ENCODE data around the gene ANK2. TPM values are rescaled to one million over a fixed set of nuclear protein-coding genes. Genes with fewer than 3 reads are reported as not detected.

ANK2 gene
- total and polyA plus RNA-seq, 2 of the 13 experiments (the other 11 are each of a cell fraction or from before 2014, with no cell fraction given): 2.7 to 15.1 TPM

- TF ChIP-seq, protein P1, sequence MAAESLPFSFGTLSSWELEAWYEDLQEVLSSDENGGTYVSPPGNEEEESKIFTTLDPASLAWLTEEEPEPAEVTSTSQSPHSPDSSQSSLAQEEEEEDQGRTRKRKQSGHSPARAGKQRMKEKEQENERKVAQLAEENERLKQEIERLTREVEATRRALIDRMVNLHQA (CRISPR knock-in tag; IDR thresholded peaks at IDR 0.05): no peak
- TF ChIP-seq FOXK2 (IDR thresholded peaks at IDR 0.05) (peak; percentile 50), SALL1 (CRISPR knock-in tag; IDR thresholded peaks at IDR 0.05) (peak; percentile 80; the same call in 1 of the 2 replicates), TEF (CRISPR knock-in tag; IDR thresholded peaks at IDR 0.05) (no peak), ZBTB20 (CRISPR knock-in tag; IDR thresholded peaks at IDR 0.05; ENCODE audit: borderline replicate concordance, low read depth) (peak; percentile 66; the same call in 1 of the 2 replicates), ESRRA (CRISPR knock-in tag; IDR thresholded peaks at IDR 0.05; ENCODE audit: low read depth) (no peak), KLF15 (CRISPR knock-in tag; IDR thresholded peaks at IDR 0.05; ENCODE audit: borderline replicate concordance) (no peak), ZBTB34 (CRISPR knock-in tag; IDR thresholded peaks at IDR 0.05) (peak; percentile 48; the same call in 1 of the 2 replicates), SSRP1 (CRISPR knock-in tag; IDR thresholded peaks at IDR 0.05) (0 out of 2 replicates have a peak, but pooled peaks have one; percentile 33), PAXIP1 (CRISPR knock-in tag; conservative IDR thresholded peaks at IDR 0.05) (peak; percentile 78), ZNF7 (CRISPR knock-in tag; IDR thresholded peaks at IDR 0.05) (no peak), ZNF589 (CRISPR knock-in tag; conservative IDR thresholded peaks at IDR 0.05) (0 out of 2 replicates have a peak, but pooled peaks have one; percentile 39), ZNF281 (CRISPR knock-in tag; IDR thresholded peaks at IDR 0.05; ENCODE audit: borderline replicate concordance) (no peak)
- TF ChIP-seq, protein P2, sequence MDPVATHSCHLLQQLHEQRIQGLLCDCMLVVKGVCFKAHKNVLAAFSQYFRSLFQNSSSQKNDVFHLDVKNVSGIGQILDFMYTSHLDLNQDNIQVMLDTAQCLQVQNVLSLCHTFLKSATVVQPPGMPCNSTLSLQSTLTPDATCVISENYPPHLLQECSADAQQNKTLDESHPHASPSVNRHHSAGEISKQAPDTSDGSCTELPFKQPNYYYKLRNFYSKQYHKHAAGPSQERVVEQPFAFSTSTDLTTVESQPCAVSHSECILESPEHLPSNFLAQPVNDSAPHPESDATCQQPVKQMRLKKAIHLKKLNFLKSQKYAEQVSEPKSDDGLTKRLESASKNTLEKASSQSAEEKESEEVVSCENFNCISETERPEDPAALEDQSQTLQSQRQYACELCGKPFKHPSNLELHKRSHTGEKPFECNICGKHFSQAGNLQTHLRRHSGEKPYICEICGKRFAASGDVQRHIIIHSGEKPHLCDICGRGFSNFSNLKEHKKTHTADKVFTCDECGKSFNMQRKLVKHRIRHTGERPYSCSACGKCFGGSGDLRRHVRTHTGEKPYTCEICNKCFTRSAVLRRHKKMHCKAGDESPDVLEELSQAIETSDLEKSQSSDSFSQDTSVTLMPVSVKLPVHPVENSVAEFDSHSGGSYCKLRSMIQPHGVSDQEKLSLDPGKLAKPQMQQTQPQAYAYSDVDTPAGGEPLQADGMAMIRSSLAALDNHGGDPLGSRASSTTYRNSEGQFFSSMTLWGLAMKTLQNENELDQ (CRISPR knock-in tag; IDR thresholded peaks at IDR 0.05; ENCODE audit: borderline replicate concordance): no peak
- TF ChIP-seq, protein P3, sequence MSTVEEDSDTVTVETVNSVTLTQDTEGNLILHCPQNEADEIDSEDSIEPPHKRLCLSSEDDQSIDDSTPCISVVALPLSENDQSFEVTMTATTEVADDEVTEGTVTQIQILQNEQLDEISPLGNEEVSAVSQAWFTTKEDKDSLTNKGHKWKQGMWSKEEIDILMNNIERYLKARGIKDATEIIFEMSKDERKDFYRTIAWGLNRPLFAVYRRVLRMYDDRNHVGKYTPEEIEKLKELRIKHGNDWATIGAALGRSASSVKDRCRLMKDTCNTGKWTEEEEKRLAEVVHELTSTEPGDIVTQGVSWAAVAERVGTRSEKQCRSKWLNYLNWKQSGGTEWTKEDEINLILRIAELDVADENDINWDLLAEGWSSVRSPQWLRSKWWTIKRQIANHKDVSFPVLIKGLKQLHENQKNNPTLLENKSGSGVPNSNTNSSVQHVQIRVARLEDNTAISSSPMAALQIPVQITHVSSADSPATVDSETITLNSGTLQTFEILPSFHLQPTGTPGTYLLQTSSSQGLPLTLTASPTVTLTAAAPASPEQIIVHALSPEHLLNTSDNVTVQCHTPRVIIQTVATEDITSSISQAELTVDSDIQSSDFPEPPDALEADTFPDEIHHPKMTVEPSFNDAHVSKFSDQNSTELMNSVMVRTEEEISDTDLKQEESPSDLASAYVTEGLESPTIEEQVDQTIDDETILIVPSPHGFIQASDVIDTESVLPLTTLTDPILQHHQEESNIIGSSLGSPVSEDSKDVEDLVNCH (CRISPR knock-in tag; IDR thresholded peaks at IDR 0.05): no peak
Measured at GRCh38 chr4:113141901-113142346, 92.5 kb downstream of the ANK2 start (continued).
